Effector memory CD8-positive, alpha-beta T cell (primary cell): ENCODE data around the gene PTGER4.
"Not testable (repeated sequence)": the region's sequence is repeated elsewhere in the genome, so short reads cannot be mapped to it uniquely, and the experiment has no call there.

Experiments
- ATAC-seq: fragments of 150-1000 bp; cut with Tn5 transposase; replicated peaks from 2 replicates; pipeline ENCODE4 v1.10.0; 2021; ENCODE audit warnings: mild to moderate bottlenecking, moderate library complexity
- DNase-seq, 3 experiments: peaks; one replicate each; pipeline ENCODE4 v3.0.0; 2021
- H3K27ac Mint-ChIP-seq, 2 donors: one replicate each; pipeline ENCODE4 v1.8.0; 2022; ENCODE audit warnings: mild to moderate bottlenecking in 2 of 2, mixed read lengths in 2 of 2, moderate library complexity in 2 of 2
- H3K27me3 Mint-ChIP-seq, 2 donors: one replicate each; pipeline ENCODE4 v1.8.0; 2022; ENCODE audit warnings: mixed read lengths in 2 of 2
- H3K36me3 Mint-ChIP-seq: one replicate; pipeline ENCODE4 v1.8.0; 2022; ENCODE audit warnings: mild to moderate bottlenecking, moderate library complexity, mixed read lengths; ENCODE audit not compliant: insufficient read depth
- H3K4me1 Mint-ChIP-seq, 2 donors: one replicate each; pipeline ENCODE4 v1.8.0; 2022; ENCODE audit warnings: low read depth in 2 of 2, mixed read lengths in 2 of 2
- H3K4me3 Mint-ChIP-seq, 2 donors: one replicate each; pipeline ENCODE4 v1.8.0; 2022; ENCODE audit warnings: mild to moderate bottlenecking in 2 of 2, mixed read lengths in 2 of 2, moderate library complexity in 2 of 2
- H3K9me3 Mint-ChIP-seq, 2 donors: one replicate each; pipeline ENCODE4 v1.8.0; 2022; ENCODE audit warnings: mixed read lengths in 2 of 2

PTGER4 gene

DNA sequence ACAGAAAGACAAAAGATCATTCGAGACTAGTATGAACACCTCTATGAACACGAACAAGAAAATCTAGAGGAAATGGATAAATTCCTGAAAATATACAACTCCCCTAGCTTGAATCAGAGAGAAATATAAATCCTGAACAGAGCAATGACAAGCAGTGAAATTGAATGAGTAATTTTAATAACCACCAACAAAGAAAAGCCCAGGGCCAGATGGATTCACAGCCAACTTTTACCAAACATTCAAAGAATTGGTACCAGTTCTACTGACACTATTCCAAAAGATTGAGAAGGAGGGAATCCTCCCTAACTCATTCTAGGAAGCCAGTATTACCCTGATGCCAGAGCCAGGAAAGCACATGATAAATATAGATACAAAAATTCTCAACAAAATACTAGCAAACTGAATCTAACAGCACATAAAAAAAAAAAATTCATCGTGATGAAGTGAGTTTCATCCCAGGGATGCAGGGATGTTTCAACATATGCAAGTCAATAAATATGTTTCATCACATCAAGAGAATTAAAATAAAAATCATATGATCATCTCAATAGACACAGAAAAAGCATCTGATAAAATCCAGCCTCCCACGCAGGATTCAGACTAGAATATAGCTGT is 25.2 kb upstream of the PTGER4 start:
- Mint-ChIP-seq H3K4me3 (peak overlapping the region; percentile 49 to 73), H3K4me1 (peaks cover 39 to 44% of the 10 kb centered on the region in 2 donors), H3K36me3 (no peaks in the 10 kb centered on the region), H3K9me3 (no peaks in the 10 kb centered on the region), H3K27me3 (no peaks in the 10 kb centered on the region), H3K27ac (peak overlapping the region; percentile 53 to 93)
- DNase-seq (no peak), ATAC-seq (no peak)

DNA sequence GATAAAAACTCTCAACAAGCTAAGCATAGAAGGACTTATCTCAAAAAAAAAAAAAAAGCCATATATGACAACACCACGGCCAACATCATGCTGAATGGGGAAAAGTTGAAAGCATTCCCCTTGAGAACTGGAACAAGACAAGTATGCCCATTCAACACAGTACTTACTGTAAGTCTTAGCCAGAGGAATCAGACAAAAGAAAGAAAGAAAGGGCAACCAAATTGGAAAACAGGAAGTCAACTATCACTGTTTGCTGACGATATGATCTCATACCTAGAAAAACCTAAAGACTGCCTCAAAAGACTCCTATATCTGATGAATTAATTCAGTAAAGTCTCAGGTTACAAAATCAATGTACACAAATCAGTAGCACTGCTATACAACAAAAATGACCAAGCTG is 24.6 kb upstream of the PTGER4 start:
- ATAC-seq: no peak
- Mint-ChIP-seq H3K36me3 (no peaks in the 10 kb centered on the region), H3K27me3 (no peaks in the 10 kb centered on the region), H3K4me1 (peaks cover 34 to 39% of the 10 kb centered on the region in 2 donors), H3K27ac (peak overlapping the region; percentile 53 to 93), H3K9me3 (no peaks in the 10 kb centered on the region), H3K4me3 (peak overlapping the region; percentile 49 to 73)
- no peak for DNase-seq

DNA sequence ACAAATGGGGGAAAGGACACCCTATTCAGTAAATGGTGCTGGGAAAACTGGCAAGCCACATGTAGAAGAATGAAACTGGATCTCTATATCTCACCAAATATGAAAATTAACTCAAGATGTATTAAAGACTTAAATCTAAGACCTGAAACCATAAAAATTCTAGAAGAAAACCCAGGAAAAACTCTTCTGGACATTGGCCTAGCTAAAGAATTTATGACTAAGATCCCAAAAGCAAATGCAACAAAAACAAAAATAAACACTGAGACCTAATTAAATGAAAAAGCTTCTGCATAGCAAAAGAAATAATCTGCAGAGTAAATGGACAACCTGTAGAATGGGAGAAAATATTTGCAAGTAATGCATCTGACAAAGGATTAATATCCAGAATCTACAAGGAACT is 23.6 kb upstream of the PTGER4 start:
- ATAC-seq, H3K27ac Mint-ChIP-seq, H3K36me3 Mint-ChIP-seq, H3K9me3 Mint-ChIP-seq, DNase-seq, H3K27me3 Mint-ChIP-seq, H3K4me3 Mint-ChIP-seq: not testable (repeated sequence)
- H3K4me1 Mint-ChIP-seq: peaks cover 34% of the 10 kb centered on the region in 2 donors

DNA sequence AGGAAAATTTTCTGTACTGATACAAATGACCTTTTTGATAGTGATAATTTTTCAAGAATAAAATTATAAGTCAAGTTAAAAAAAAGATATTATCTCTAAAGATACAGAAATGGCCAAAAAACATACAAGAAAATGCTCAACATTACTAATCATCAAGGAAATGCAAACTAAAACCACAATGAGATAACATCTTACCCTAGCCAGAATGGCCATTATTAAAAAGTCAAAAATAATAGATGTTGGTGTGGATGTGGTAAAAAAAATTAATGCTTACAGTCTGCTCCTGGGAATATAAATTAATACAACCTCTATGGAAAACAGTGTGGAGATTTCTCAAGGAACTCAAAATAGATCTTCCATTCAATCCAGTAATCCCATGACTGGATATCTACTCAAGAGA is 22.9 kb upstream of the PTGER4 start:
- Mint-ChIP-seq H3K4me1 (peaks cover 34% of the 10 kb centered on the region in 2 donors), H3K4me3 (no peak overlapping the region), H3K36me3 (no peaks in the 10 kb centered on the region), H3K27me3 (no peaks in the 10 kb centered on the region), H3K27ac (no peak overlapping the region), H3K9me3 (no peaks in the 10 kb centered on the region)
- DNase-seq: no peak
- ATAC-seq: no peak

DNA sequence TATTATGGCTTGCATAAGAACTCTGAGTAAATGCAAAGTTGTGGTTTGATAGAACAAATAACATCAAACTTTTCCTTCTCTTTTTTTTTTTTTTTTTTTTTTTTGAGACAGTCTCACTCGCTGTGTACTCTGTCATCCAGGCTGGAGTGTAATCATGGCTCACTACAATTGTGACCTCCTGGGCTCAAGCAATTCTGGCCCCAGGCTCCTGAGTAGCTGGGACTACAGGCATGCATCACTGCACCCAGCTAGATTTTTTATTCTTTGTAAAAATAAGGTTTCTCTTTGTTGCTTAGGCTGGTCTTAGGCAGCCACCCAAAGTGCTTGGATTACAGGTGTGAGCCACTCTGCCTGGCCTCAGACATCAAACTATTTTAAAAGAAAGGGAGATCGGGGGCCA is 19.0 kb upstream of the PTGER4 start:
- no peaks in the 10 kb centered on the region for H3K27me3 Mint-ChIP-seq
- no peak overlapping the region for H3K27ac Mint-ChIP-seq
- H3K4me3 Mint-ChIP-seq: no peak overlapping the region
- ATAC-seq (no peak), DNase-seq (no peak)
- no peaks in the 10 kb centered on the region for H3K36me3 Mint-ChIP-seq
- no peaks in the 10 kb centered on the region for H3K9me3 Mint-ChIP-seq
- H3K4me1 Mint-ChIP-seq: peaks cover 0 to 2% of the 10 kb centered on the region in 2 donors

DNA sequence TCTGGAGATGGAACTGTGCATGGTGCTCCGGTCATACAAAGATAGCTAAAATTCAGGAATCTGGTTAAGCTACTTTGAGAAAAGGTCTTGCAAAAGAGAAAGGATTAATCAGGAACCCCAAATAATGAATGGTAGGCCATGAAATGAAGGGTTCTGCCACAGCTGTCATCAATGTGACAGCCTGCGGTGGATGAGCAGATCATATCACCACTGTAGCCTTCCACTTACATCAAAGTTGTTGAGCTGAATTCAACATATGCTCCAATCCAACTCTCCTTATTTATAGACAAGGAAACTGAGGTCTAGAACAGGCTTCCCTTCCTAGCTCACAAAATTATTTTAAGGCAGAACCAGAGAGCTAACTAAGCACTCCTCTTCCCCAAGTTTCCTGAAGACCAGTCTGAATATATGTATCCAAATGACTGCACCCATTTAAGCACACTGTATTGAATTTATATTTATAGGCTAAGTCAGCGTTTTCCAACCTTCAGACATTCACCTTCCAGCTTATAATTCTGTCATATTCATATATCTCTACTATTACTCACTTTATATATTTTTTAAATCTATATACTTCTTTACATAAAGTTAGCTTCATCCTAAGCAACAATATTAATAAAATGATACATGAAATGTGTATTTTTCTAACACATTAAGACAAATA is 13.9 kb upstream of the PTGER4 start:
- Mint-ChIP-seq H3K4me3 (no peak overlapping the region), H3K36me3 (no peaks in the 10 kb centered on the region), H3K4me1 (peaks cover 10 to 13% of the 10 kb centered on the region in 2 donors), H3K27me3 (no peaks in the 10 kb centered on the region), H3K9me3 (no peaks in the 10 kb centered on the region), H3K27ac (no peak overlapping the region)
- DNase-seq (no peak), ATAC-seq (no peak)

DNA sequence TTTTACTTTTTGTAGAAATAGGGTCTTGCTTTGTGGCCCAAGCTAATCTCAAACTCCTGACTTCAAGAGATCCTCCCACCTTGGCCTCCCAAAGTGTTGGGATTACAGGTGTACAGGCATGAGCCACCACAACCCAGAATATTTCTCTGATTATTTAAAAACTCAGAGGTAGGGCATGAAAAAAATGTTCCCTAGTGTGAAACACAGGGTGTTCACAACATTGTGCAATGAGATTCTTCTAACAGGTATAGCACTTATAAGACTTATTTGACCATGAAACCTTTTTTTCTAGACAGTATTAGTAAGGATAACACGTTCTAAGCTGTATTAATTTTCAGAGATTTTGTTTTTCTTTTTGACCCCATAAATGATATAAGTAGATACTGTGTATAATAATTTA is 13.1 kb upstream of the PTGER4 start:
- Mint-ChIP-seq H3K4me3 (no peak overlapping the region), H3K9me3 (no peaks in the 10 kb centered on the region), H3K27ac (no peak overlapping the region), H3K36me3 (no peaks in the 10 kb centered on the region), H3K27me3 (no peaks in the 10 kb centered on the region), H3K4me1 (peaks cover 10 to 13% of the 10 kb centered on the region in 2 donors)
- no peak for DNase-seq
- ATAC-seq: no peak

DNA sequence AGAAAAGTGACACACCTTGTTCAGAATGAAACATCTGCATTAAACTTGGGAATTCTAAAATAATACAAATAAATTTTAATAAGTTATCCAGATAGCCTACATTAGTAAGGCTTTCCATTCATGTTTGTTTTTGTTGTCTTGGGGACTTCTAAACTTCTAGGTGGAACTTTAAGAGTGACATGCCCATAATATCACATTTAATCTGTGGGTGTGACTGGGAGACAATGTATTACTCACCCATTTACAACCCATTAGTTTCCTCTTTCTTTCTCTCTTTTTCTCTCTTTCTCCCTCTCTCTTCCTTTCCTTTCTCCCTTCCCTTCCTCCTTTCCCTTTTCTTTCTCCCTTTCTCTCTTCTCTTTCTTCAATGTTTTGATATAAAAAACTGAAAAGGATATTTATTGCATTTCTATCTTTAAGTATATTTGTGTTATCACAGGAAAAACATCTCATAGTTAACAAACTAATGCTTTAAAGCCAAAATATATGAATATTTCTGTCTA is 12.5 kb upstream of the PTGER4 start:
- Mint-ChIP-seq H3K27ac (no peak overlapping the region), H3K9me3 (no peaks in the 10 kb centered on the region), H3K4me3 (no peak overlapping the region)

DNA sequence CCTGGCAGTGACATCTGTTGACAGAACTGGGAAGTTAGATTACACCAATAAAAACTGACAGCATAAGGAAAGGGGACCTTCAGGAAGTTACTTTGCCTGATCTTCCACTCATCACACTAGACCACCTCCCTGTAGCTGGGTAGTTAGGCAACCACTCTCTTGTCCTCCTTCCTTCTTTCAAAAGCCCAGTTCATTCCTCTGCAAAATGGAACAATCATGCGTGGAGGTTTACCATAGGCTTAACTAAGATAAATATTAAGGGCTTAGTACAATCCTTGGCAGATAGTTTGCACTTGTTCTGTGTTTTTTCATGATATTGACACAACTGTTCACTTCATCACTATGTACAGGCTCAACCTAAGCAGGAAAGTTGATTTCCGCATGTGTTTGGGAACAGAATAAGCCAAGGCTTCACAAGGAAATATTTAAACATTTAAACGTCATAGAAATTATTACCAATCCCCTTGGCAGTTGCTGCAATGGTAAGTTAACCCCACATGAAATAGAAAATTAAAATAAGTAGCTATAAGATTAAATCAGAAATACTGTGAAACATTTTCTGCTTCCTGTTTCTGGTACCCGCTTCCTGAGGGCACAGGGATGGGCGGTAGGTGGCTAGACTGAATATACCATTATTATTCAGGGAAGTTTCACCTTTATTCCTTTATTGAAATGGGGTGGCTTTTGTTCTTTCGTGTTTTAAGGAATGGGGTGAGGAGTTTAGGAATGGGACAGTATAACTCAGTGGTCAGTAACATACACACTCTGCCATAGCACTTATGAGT is 9.9 kb upstream of the PTGER4 start:
- DNase-seq: no peak
- peak; percentile 37 for ATAC-seq
- H3K4me3 Mint-ChIP-seq: peak overlapping the region in 1 of 2 donors; percentile 38
- H3K27ac Mint-ChIP-seq: no peak overlapping the region
- H3K4me1 Mint-ChIP-seq: peaks cover 16 to 22% of the 10 kb centered on the region in 2 donors
- H3K9me3 Mint-ChIP-seq: no peaks in the 10 kb centered on the region
- H3K36me3 Mint-ChIP-seq: no peaks in the 10 kb centered on the region
- no peaks in the 10 kb centered on the region for H3K27me3 Mint-ChIP-seq

More for the DNA sequence above, 12.5 kb upstream of the PTGER4 start:
- Mint-ChIP-seq H3K4me1 (peaks cover 10 to 13% of the 10 kb centered on the region in 2 donors), H3K27me3 (no peaks in the 10 kb centered on the region), H3K36me3 (no peaks in the 10 kb centered on the region)
- ATAC-seq (no peak), DNase-seq (no peak)

DNA sequence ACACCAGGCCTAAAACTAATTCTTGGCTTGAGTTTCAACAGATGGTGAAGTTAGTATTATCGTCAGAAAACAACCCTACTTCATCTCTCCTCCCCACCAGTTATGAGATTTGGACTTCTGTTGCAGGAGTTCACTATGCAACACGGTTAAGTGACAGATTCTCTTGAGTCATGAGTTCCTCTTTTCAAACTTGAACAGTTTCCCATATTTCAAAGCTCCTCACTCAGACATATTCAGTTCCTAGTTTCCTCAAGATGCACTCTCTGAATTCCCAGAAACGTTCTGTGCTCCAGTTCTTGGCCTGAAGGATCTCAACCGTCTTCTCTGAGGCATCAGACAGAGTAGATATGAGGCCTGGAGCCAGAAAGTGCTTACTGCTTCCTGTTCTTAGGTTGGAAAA is 7.3 kb upstream of the PTGER4 start:
- Mint-ChIP-seq H3K9me3 (no peaks in the 10 kb centered on the region), H3K27ac (peak overlapping the region in 1 of 2 donors; percentile 39), H3K27me3 (no peaks in the 10 kb centered on the region), H3K36me3 (no peaks in the 10 kb centered on the region), H3K4me1 (peaks cover 34 to 43% of the 10 kb centered on the region in 2 donors), H3K4me3 (no peak overlapping the region)
- DNase-seq (no peak), ATAC-seq (no peak)

DNA sequence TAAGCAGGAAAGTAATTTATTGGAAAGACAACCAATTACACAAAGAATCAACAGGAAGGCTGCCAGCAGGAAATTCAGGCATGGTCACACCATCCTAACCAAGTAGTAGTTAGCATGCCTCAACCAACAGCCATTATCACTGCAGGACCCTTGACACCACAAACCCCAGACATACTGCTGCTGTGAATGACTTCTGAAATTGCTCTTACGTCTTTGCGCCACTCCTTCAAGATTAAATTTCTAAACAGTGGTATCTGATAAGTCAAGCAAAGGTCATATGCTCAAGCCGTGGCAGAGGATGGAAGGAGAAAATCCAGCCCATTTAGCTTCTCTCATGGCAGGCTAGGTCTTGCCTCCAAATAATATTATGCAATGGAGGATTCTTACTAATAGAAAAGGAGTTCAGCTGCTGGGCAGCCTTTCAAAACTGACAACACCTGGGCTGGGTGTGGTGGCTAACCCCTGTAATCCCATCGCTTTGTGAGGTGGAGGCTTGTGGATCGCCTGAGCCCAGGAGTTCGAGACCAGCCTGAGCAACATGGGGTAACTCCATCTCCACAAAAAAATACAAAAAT is 5.0 kb upstream of the PTGER4 start:
- Mint-ChIP-seq H3K4me1 (peaks cover 41 to 56% of the 10 kb centered on the region in 2 donors), H3K27me3 (no peaks in the 10 kb centered on the region), H3K27ac (peak overlapping the region in 1 of 2 donors; percentile 64), H3K9me3 (no peaks in the 10 kb centered on the region), H3K36me3 (peaks cover 13% of the 10 kb centered on the region), H3K4me3 (no peak overlapping the region)
- DNase-seq: no peak
- no peak for ATAC-seq

DNA sequence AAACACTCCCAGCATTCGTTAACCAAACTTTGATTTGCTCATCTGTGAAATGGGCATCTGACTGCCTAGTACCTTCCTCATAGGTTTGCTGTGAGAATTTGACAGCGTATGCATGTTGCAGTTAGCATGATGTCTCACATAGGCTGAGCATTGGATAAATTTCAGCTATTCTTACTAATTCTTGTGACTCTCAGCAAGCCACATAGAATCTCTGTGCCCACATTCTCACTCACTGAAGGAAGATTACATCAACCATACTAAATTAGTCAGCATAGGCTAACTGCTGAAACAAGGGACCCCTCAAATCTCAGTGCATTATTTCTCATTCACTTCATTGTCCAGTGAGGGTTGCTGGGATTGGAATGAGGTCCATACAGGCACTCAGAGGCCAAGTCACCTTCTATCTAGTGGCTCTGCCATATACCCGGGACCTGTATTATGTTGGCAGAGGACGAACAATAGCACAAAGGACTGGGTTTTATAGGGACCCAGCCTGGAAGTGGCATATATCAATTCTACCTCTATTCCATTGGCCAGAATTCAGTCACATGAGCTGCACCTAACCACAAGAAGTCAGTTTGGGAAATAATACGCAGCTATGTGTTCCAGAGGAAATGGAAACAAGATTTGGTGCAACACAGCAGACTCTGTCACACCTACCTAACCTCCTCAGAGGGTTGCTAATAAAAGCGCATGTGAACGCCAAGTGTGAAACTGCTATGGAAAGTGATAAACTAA is 4.2 kb upstream of the PTGER4 start:
- H3K36me3 Mint-ChIP-seq: peaks cover 21% of the 10 kb centered on the region
- peak in 1 of 3 experiments; percentile 41 for DNase-seq
- peak overlapping the region; percentile 64 to 68 for H3K27ac Mint-ChIP-seq
- peak; percentile 20 for ATAC-seq
- no peaks in the 10 kb centered on the region for H3K9me3 Mint-ChIP-seq
- no peaks in the 10 kb centered on the region for H3K27me3 Mint-ChIP-seq
- H3K4me1 Mint-ChIP-seq: peaks cover 35 to 51% of the 10 kb centered on the region in 2 donors
- H3K4me3 Mint-ChIP-seq: peak overlapping the region; percentile 36 to 48
